ENCODE results near the gene PRKCE.

Gene PRKCE

GRCh38 chr2:46032161-46032813, 380.8 kb downstream of the PRKCE start:
- DNase-seq: no peak

GRCh38 chr2:46032996-46033395, 381.5 kb downstream of the PRKCE start:
- DNase-seq: no peak

GRCh38 chr2:46034535-46034934, 383.1 kb downstream of the PRKCE start:
- no peak for DNase-seq

GRCh38 chr2:46036929-46037328, 385.5 kb downstream of the PRKCE start:
- no peak for DNase-seq

GRCh38 chr2:46039543-46040303, 388.2 kb downstream of the PRKCE start:
- no peak for DNase-seq

- no peak for DNase-seq
Measured at GRCh38 chr2:46040563-46041155, 389.2 kb downstream of the PRKCE start.

- DNase-seq: no peak
Measured at GRCh38 chr2:46041434-46041833, 390.0 kb downstream of the PRKCE start.

GRCh38 chr2:46042207-46042637, 390.7 kb downstream of the PRKCE start:
- DNase-seq: no peak

GRCh38 chr2:46042711-46043110, 391.2 kb downstream of the PRKCE start:
- DNase-seq: no peak

- DNase-seq: no peak
Measured at GRCh38 chr2:46045888-46046287, 394.4 kb downstream of the PRKCE start.

- DNase-seq: no peak
Measured at GRCh38 chr2:46047290-46047689, 395.8 kb downstream of the PRKCE start.

- DNase-seq: no peak
Measured at GRCh38 chr2:46048693-46049092, 397.2 kb downstream of the PRKCE start.

- DNase-seq: no peak
Measured at GRCh38 chr2:46050027-46050426, 398.6 kb downstream of the PRKCE start.

GRCh38 chr2:46050489-46050888, 399.0 kb downstream of the PRKCE start:
- no peak for DNase-seq

- no peak for DNase-seq
Measured at GRCh38 chr2:46051085-46051484, 399.6 kb downstream of the PRKCE start.

- no peak for DNase-seq
Measured at GRCh38 chr2:46053564-46053963, 402.1 kb downstream of the PRKCE start.

- no peak for DNase-seq
Measured at GRCh38 chr2:46056541-46056940, 405.1 kb downstream of the PRKCE start.

- no peak for DNase-seq
Measured at GRCh38 chr2:46058140-46058539, 406.7 kb downstream of the PRKCE start.

GRCh38 chr2:46062637-46063412, 411.4 kb downstream of the PRKCE start:
- peak; percentile 21 for DNase-seq

GRCh38 chr2:46064396-46064795, 412.9 kb downstream of the PRKCE start:
- no peak for DNase-seq

GRCh38 chr2:46065152-46065551, 413.7 kb downstream of the PRKCE start:
- no peak for DNase-seq

- no peak for DNase-seq
Measured at GRCh38 chr2:46066116-46066515, 414.6 kb downstream of the PRKCE start.

GRCh38 chr2:46066601-46067000, 415.1 kb downstream of the PRKCE start:
- DNase-seq: no peak

Measured in DMS79 treated with DMSO at 0.1 percent for 48 hours (cell line).